C1 segment of cervical spinal cord (tissue), 14 donors: ENCODE measurements around the gene GAD1.

Experiments
- DNase-seq, 14 donors: peaks; one replicate each; lab custom pipeline; 2025; lab: John Stamatoyannopoulos, UW

GAD1 gene

DNA sequence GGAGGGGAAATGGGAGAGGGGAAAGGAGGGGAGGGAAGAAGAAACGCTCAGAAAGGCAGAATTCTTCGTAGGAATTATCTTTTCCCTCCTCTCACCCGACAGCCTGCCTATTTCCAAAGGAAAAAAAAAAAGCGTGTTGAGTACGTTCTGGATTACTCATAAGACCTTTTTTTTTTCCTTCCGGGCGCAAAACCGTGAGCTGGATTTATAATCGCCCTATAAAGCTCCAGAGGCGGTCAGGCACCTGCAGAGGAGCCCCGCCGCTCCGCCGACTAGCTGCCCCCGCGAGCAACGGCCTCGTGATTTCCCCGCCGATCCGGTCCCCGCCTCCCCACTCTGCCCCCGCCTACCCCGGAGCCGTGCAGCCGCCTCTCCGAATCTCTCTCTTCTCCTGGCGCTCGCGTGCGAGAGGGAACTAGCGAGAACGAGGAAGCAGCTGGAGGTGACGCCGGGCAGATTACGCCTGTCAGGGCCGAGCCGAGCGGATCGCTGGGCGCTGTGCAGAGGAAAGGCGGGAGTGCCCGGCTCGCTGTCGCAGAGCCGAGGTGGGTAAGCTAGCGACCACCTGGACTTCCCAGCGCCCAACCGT is at the start of gene GAD1:
Gene GAD1, plus strand, starts transcription at position 384 of the 589 bp plus-strand sequence. CDS start 1,705 bp downstream, outside the sequence.
- DNase-seq = peak in 5 of 14 donors; percentile 8 to 39 (median 17)

GRCh38 chr2:170770008-170770605 is 46.6 kb upstream of the GAD1 start, which contains the start of gene ERICH2:
ERICH2 (plus strand) TSS chr2:170770378; CDS start chr2:170770682, 304 bp downstream.
- DNase-seq = peak in 2 of 14 donors; percentile 37 to 39

- peak; percentile 9 to 79 (median 48) for DNase-seq
Observed at GRCh38 chr2:170770606-170771420, 45.9 kb upstream of the GAD1 start.

- peak in 1 of 14 donors; percentile 26 for DNase-seq
Observed at GRCh38 chr2:170771421-170771937, 45.2 kb upstream of the GAD1 start.

DNA sequence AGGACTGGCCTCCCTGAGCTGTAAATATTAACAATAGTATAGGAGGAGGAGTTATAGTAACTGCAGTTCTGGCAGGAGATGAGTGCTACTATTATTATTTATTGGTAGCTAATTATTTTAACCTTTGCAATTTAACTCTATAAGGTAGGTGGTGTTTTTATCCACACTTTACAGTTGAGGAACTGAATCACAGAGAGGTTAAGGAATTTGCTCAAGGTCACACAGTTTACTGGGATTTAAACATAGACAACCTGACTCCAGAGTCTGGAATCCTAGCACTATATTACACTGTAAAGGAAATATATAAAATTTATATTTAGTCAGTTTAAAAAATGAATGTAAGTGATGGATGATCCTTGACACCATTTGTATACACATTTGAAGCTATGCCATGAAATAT is 44.4 kb upstream of the GAD1 start:
- no peak for DNase-seq

- no peak for DNase-seq
Observed at GRCh38 chr2:170774074-170774473, 42.6 kb upstream of the GAD1 start.

- DNase-seq = no peak
Observed at GRCh38 chr2:170778900-170779299, 37.8 kb upstream of the GAD1 start.

DNA sequence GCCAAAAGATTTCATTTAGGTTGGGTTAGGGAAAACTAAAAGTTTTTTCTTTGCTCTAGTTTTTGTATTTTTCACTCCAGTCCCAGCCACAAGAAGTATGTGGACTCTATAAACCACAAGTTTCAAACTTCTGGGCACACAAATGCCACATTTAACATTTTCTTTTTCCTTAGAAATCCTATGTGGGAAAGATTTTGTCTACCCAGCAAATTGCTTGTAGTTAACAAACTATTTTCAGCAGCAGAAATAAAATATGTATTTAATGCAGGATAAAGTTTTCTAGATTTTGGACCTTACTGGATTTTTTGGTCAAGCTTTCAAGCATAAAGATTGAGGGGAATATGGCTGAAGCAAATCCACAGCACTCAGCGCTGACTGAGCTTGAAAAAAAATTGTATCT is 37.4 kb upstream of the GAD1 start:
- no peak for DNase-seq

DNA sequence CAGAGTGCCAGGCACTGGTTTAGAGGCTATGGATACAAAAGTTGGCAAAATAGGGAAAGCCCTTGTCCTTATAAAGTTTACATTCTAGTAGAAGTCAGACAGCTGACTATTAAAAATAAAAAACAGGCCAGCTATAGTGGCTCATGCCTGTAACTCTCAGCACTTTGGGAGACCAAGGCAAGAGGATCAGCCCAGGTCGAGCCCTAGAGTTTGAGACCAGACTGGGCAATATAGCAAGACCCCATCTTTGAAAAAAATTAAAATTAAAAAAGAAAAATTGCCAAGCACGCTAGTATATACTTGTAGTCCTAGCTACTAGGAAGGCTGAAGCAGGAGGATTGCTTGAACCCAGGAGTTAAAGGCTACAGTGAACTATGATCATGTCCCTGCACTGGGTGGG is 34.0 kb upstream of the GAD1 start:
- DNase-seq = no peak

- no peak for DNase-seq
Observed at GRCh38 chr2:170783549-170783948, 33.1 kb upstream of the GAD1 start.

DNA sequence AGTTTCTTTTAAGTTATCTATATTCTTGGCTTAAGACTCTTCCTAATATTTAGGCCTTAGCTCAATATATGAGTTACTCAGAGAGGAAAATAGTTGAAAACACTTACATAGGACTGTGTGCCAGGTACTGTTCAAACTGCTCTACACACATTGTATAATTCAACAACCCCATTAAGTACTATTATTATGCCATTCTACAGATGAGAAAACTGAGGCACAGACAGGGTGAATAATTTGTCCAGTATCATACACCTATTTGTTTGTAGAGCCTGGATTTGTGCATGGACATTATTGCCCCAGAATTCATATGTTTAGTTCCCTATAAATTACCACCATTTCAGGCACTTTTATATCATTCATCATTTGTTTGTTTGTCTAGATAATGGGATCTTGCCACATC is 17.7 kb upstream of the GAD1 start:
- no peak for DNase-seq

- no peak for DNase-seq
Observed at GRCh38 chr2:170806548-170806947, 10.1 kb upstream of the GAD1 start.

GRCh38 chr2:170812710-170813600 is 3.7 kb upstream of the GAD1 start:
- peak in 3 of 14 donors; percentile 26 to 50 (median 27) for DNase-seq

DNA sequence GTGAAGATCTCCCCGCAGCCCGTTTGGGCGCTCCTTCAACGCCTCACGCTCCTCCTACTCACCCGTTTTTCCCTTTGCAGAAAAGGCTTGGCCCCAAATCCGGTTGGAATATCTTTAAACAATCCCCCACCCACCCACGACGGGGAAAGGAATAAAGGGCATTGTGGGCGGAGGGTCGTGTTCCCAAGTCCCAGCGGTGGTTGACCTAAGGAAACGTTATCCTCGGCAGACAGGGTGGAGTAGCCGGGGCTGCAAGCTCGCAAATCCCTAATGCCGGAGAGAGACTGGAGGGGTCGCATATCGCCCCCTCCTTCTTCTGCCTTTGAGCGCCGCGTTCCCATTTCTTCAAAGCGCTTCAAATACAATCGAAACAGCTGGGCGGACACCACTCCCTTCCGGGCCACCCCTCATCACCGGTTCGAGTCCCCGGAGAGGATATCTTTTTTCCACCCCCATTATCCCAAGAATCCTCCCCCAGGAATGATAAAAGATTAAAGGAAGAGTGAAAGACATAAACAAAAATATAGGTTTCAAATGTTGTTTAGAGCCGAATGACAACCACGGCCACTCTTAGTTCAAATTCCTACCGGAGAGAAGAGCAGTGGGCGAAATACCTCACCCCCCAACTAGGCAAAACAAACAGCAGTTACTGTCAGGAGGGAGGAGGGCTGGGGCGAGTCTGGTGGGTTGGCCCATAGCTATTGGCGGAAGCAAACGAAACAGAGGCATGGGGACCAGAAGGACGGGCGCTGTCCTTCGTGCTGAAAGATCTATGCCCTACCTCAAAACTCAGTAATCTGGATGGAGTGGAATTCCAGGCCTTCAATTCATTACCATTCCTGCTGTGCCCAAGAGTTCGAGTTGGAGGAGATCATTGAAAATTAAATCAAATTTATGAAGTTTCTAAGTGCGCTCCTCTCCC is 2.8 kb upstream of the GAD1 start:
- no peak for DNase-seq

- no peak for DNase-seq
Observed at GRCh38 chr2:170814533-170815230, 2.0 kb upstream of the GAD1 start.

- DNase-seq = no peak
Observed at GRCh38 chr2:170815311-170815710, 1.4 kb upstream of the GAD1 start.

- peak in 3 of 14 donors; percentile 23 to 32 (median 28) for DNase-seq
Observed at GRCh38 chr2:170815746-170816503, 762 bp upstream of the GAD1 start.

DNA sequence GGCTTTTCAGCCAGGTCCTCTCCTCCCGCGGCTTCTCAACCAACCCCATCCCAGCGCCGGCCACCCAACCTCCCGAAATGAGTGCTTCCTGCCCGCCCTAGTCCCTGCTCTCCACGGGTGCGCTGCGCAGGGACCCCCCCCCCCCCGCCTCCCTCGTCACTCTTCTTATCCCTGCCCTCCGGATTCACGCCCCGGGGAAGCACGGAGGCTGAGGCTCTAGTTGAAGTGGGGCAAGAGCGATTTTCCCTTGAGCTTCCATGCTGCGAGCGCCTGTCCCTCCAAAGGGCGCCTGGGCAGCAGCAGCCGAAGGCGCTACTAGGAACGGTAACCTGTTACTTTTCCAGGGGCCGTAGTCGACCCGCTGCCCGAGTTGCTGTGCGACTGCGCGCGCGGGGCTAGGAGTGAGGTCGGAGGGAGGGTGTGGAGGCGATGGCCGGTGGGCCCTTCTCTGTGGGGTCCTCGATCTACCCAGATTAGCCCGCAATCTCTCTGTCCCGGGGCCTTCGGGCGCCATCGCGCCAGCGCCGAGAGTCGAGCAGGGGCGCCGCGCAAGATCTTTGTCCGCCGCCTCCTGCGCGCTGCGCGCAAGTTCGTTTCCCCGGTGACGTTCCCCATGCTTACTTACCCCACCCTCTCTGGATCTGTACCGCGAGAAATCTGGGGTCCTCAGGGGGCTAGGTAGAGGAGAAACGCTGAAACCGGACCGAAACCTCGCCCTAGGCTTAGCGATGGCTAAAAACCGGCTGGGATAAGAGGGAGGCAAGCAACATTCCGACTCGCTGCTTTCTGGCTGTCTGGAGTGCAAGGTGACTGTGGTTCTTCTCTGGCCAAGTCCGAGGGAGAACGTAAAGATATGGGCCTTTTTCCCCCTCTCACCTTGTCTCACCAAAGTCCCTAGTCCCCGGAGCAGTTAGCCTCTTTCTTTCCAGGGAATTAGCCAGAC is 677 bp downstream of the GAD1 start:
- DNase-seq = no peak
